Stimulated activated naive B cell treated with anti-CD40 and anti-IgM and Interleukin-4, amounts not matched to agents 10 μg/mL and 1 μg/mL and 100 μg/mL, for 72 hours (primary cell): ENCODE measurements around the gene CNTROB.

Experiments
- ATAC-seq, 2 donors: fragments of 150-1000 bp; cut with Tn5 transposase; replicated peaks; 2 replicates each; pipeline ENCODE4 v1.10.0; 2021; ENCODE audit warnings: moderate library complexity in 1 of 2
- DNase-seq: peaks from one replicate; pipeline ENCODE4 v3.0.0; 2021
- H3K27ac Mint-ChIP-seq: one replicate; pipeline ENCODE4 v1.8.0; 2022; ENCODE audit warnings: mild to moderate bottlenecking, mixed read lengths
- H3K27me3 Mint-ChIP-seq, 2 donors: one replicate each; pipeline ENCODE4 v1.8.0; 2022; ENCODE audit warnings: mixed read lengths in 2 of 2
- H3K36me3 Mint-ChIP-seq, 2 donors: one replicate each; pipeline ENCODE4 v1.8.0; 2022; ENCODE audit warnings: mixed read lengths in 2 of 2, mild to moderate bottlenecking in 1 of 2
- H3K4me1 Mint-ChIP-seq, 2 donors: one replicate each; pipeline ENCODE4 v1.8.0; 2022; ENCODE audit warnings: mixed read lengths in 2 of 2, mild to moderate bottlenecking in 1 of 2
- H3K4me3 Mint-ChIP-seq, 2 donors: one replicate each; pipeline ENCODE4 v1.8.0; 2022; ENCODE audit warnings: mild to moderate bottlenecking in 2 of 2, mixed read lengths in 2 of 2, moderate library complexity in 1 of 2
- H3K9me3 Mint-ChIP-seq, 2 donors: one replicate each; pipeline ENCODE4 v1.8.0; 2022; ENCODE audit warnings: mixed read lengths in 2 of 2, mild to moderate bottlenecking in 1 of 2

The CNTROB gene

DNA sequence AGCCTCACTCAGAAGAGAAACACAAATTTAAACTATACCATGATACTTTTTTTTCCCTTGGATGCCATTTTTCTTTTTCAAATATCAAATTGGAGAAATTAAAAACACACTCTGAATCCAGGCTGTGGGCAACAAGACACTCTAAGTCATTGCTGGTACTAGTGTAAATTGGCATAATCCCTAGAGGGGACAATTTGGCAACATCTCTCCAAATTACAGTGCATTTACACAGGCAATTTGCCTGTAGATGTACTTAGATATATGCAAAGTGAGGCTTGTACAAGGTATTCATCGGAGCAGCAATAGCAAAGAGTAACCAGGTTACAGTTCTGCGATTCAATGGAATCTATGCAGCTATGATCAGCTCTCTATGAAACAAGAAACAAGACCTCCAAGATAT is 63.7 kb downstream of the CNTROB start:
- Mint-ChIP-seq H3K4me3 (no peak overlapping the region), H3K4me1 (peaks cover 2 to 10% of the 10 kb centered on the region in 2 donors), H3K36me3 (no peaks in the 10 kb centered on the region), H3K27me3 (peaks cover 6 to 27% of the 10 kb centered on the region in 2 donors), H3K27ac (no peak overlapping the region), H3K9me3 (no peaks in the 10 kb centered on the region)
- ATAC-seq, result no peak
- no peak for DNase-seq

DNA sequence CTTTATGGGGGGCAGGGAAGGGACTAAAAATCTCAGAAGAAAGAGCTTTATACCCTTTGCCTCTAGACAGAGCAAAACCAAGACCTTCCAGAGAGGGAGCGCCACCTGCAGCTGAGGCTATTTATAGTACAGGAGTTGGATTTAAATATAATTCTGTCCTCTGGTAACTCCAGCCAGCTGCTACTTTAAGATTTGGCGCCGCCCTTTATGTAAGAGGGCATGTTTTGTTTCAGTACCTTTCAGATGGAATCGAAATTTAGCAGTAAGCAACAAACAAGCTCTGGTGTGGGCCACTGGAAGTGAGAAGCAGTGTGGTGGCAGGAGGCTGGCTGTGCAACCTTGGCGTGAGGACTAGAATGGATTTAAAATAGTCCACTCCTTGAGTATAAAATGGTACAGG is 65.2 kb downstream of the CNTROB start:
- ATAC-seq (peak; percentile 59 to 63), DNase-seq (no peak)
- H3K4me1 Mint-ChIP-seq, result peaks cover 6 to 14% of the 10 kb centered on the region in 2 donors
- no peaks in the 10 kb centered on the region for H3K36me3 Mint-ChIP-seq
- H3K27me3 Mint-ChIP-seq, result peaks cover 15 to 35% of the 10 kb centered on the region in 2 donors
- no peak overlapping the region for H3K27ac Mint-ChIP-seq
- H3K9me3 Mint-ChIP-seq, result no peaks in the 10 kb centered on the region
- no peak overlapping the region for H3K4me3 Mint-ChIP-seq
